ENCODE data around the gene PTOV1. TPM values are rescaled to one million over a fixed set of nuclear protein-coding genes. Genes with fewer than 3 reads are reported as not detected.

Gene PTOV1
- total RNA-seq, 4 donors from 2014 or later, result 52.9 to 89.1 (median 60.0) TPM

DNA sequence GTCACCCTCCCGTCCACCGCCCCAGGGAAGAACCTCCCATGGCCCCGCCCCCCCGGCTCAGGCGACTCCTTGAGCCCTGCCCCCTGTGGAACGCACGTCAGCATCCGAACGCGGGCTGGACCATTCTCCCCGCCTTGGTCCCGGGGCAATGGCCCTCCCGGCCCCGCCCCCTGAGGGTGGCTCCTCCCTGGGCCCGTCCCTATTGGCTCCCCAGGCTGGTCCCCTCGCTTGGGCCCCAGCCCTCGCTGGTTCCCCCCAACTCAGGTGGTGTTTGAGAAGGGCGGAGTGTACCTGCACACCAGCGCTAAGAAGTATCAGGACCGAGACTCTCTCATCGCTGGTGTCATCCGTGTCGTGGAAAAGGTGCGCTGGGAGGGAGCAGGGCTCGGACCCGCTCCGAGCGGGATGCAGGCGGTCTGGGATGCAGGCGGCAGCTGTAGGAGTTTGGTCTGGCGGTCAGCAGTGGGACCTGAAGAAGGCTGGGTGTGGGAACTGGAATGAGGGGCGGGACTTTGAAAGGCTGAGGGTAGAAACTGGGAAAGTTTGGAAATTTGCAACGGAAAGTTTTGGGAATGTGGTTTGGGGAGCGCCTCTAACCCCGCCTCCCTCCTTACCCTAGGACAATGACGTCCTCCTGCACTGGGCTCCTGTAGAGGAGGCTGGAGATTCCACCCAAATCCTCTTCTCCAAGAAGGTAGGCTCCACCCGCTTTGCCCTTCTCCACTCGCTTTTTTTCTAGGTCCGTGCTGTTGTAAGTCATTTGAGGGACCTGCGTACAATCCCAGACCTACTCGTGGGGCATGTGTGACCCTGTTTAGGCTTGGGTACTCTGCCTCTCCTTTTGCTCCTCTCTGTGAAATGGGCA is 27.2 kb downstream of the PTOV1 start:
- TF ChIP-seq POLR2A (IDR thresholded peaks at IDR 0.05), result no peak
- TF ChIP-seq POLR2AphosphoS5 (IDR thresholded peaks at IDR 0.05), result no peak
- TF ChIP-seq, protein P1, sequence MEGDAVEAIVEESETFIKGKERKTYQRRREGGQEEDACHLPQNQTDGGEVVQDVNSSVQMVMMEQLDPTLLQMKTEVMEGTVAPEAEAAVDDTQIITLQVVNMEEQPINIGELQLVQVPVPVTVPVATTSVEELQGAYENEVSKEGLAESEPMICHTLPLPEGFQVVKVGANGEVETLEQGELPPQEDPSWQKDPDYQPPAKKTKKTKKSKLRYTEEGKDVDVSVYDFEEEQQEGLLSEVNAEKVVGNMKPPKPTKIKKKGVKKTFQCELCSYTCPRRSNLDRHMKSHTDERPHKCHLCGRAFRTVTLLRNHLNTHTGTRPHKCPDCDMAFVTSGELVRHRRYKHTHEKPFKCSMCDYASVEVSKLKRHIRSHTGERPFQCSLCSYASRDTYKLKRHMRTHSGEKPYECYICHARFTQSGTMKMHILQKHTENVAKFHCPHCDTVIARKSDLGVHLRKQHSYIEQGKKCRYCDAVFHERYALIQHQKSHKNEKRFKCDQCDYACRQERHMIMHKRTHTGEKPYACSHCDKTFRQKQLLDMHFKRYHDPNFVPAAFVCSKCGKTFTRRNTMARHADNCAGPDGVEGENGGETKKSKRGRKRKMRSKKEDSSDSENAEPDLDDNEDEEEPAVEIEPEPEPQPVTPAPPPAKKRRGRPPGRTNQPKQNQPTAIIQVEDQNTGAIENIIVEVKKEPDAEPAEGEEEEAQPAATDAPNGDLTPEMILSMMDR (IDR thresholded peaks at IDR 0.05), result no peak
- no peak for TF ChIP-seq EP300 (IDR thresholded peaks at IDR 0.05)
- peaks cover 0 to 4% (median 0%) of the 10 kb centered on the region in 3 donors for H3K9me3 ChIP-seq
- H3K27ac ChIP-seq, result peak overlapping the region; percentile 81 to 100 (median 99)
- peaks cover 0 to 52% (median 18%) of the 10 kb centered on the region in 3 donors for H3K4me1 ChIP-seq
- H3K4me3 ChIP-seq, result peak overlapping the region; percentile 43 to 88
- no peaks in the 10 kb centered on the region for H3K27me3 ChIP-seq
- peak; percentile 81 for ATAC-seq
- peaks cover 0 to 58% of the 10 kb centered on the region in 2 donors for H3K36me3 ChIP-seq
- WGBS, 2 donors (ENCODE audit: low coverage in 1 of 2), result 0 to 3% methylated on average over 2 to 15 of the region's 41 CpGs

DNA sequence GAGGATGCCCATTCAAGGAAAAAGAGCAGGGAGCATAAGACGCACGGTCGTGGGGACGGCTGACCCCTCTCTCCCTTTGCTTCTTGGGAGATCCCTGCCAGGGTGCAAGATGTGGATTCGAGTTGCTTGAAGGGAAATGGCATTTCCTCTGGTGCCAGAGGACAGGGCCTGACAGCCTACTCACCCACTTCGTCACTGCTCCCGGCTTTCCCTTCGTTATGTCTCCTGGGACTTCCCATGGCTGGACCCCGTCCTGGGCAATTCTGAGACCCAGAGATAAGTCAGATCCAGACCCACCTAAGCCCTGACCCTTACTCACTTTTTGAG is 27.7 kb downstream of the PTOV1 start:
- Histone ChIP-seq H3K4me3 (peak overlapping the region in 1 of 2 donors; percentile 88), H3K27ac (peak overlapping the region in 3 of 4 donors; percentile 98 to 100 (median 100)), H3K4me1 (peaks cover 0 to 48% (median 18%) of the 10 kb centered on the region in 3 donors), H3K36me3 (peaks cover 0 to 58% of the 10 kb centered on the region in 2 donors), H3K27me3 (no peaks in the 10 kb centered on the region), H3K9me3 (peaks cover 0 to 4% (median 0%) of the 10 kb centered on the region in 3 donors)
- WGBS, 2 donors (ENCODE audit: low coverage in 1 of 2), result 69 to 88% methylated on average over 3 to 4 of the region's 9 CpGs
- TF ChIP-seq, protein P1 (IDR thresholded peaks at IDR 0.05), result no peak
- TF ChIP-seq EP300 (IDR thresholded peaks at IDR 0.05) (no peak), POLR2A (IDR thresholded peaks at IDR 0.05) (no peak), POLR2AphosphoS5 (IDR thresholded peaks at IDR 0.05) (no peak)
- no peak for ATAC-seq

DNA sequence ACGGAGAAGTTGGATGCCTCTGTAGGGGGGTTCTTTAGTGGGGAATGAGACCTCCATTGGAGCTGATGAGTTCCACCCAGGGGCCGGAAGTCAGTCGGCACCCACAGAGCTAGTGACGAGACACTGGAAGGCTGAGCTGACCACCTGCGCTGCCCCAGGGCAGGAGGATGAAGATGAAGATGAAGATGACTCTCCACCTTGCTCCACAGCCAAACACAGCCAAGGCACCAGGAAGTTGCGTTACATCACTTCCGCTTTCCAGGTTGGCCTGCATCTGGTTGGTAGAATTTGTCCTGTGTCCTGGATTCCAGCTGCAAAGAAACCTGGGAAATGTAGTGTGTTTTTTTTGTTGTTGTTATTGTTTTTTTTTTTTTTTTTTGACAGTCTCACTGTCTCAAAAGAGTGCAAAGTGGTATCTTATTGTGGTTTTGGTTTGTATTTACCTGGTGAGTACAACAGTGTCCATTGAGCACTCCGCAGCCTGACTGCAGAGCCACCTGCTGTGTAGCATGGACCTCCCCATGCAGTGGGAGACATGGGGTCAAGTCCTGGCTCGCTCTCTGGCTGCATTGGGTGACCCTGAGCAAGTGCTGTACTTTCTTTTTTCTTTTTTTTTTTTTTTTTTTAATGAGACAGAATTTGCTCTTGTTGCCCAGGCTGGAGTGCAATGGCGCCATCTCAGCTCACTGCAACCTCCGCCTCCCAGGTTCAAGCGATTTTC is 28.4 kb downstream of the PTOV1 start:
- Histone ChIP-seq H3K27ac (peak overlapping the region in 1 of 4 donors; percentile 98), H3K36me3 (peaks cover 0 to 58% of the 10 kb centered on the region in 2 donors), H3K4me3 (no peak overlapping the region), H3K9me3 (peaks cover 0 to 4% (median 0%) of the 10 kb centered on the region in 3 donors), H3K27me3 (no peaks in the 10 kb centered on the region), H3K4me1 (peaks cover 0 to 41% (median 18%) of the 10 kb centered on the region in 3 donors)
- no peak for ATAC-seq
- 92 to 98% methylated on average over 5 to 8 of the region's 12 CpGs for WGBS, 2 donors (ENCODE audit: low coverage in 1 of 2)
- no peak for TF ChIP-seq POLR2AphosphoS5 (IDR thresholded peaks at IDR 0.05)
- TF ChIP-seq POLR2A (IDR thresholded peaks at IDR 0.05), result no peak
- no peak for TF ChIP-seq EP300 (IDR thresholded peaks at IDR 0.05)
- TF ChIP-seq, protein P1 (IDR thresholded peaks at IDR 0.05), result no peak

DNA sequence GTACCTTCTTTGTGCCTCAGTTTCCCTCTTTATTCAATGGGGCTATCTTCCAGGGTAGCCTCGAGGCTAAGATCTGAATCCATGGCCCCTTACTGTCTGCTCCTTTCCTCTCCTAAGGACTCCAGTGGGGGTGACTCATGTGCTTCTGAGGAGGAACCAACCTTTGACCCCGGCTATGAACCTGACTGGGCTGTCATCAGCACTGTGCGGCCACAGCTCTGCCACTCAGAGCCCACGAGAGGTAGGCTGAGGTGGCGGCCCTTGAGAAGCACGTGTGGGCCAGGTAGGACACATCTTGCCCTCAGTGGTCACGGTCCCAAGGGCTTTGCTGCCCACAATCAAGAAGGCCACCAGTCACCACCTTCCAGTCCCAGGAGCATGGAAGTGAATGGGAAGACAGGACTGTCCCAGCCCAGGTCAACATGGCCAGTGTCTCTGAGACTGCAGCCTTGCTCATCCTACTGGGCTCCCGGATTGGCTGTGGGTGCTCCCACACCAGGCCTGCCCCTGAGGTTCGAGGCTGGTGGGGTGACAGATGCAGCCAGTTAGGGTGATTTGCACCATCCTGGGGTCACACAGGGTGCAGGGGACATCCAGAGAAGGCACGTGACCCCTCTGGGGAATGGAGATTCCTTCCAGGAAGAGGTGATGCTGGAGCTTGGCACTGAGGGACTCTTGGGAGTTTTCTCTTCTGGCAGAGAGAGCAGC is 29.4 kb downstream of the PTOV1 start:
- 90% methylated on average over 2 of the region's 10 CpGs; no CpG with 5 or more reads in 1 of the 2 donors for WGBS, 2 donors (ENCODE audit: low coverage in 1 of 2)
- no peak for ATAC-seq
- H3K4me1 ChIP-seq, result peaks cover 0 to 32% (median 13%) of the 10 kb centered on the region in 3 donors
- H3K27me3 ChIP-seq, result no peaks in the 10 kb centered on the region
- H3K4me3 ChIP-seq, result no peak overlapping the region
- peaks cover 0 to 4% (median 0%) of the 10 kb centered on the region in 3 donors for H3K9me3 ChIP-seq
- H3K27ac ChIP-seq, result no peak overlapping the region
- TF ChIP-seq, protein P1 (IDR thresholded peaks at IDR 0.05), result no peak
- TF ChIP-seq EP300 (IDR thresholded peaks at IDR 0.05) (no peak), POLR2A (IDR thresholded peaks at IDR 0.05) (no peak)
- peaks cover 0 to 65% of the 10 kb centered on the region in 2 donors for H3K36me3 ChIP-seq

Data from gastroesophageal sphincter (tissue), 4 donors.